OCI-LY1 (cell line): ENCODE measurements around the gene LHX5.

Source experiments
- EZH2 ChIP-seq: fragments of 200-600 bp; sonication (generic), shearing (Covaris generic); IDR thresholded peaks from 2 replicates; pipeline ENCODE4 v1.8.0; 2017; ENCODE audit warnings: borderline replicate concordance, mixed run types, mild to moderate bottlenecking, antibody characterized with exemption, low read length, moderate library complexity, mixed read lengths
- TF ChIP-seq, protein P1 (sequence below): fragments of 200-600 bp; sonication (generic), shearing (Covaris generic); IDR thresholded peaks from 2 replicates; pipeline ENCODE4 v1.5.1; 2017; ENCODE audit warnings: mild to moderate bottlenecking, antibody characterized with exemption, low read length, moderate library complexity, mixed read lengths

DNA sequence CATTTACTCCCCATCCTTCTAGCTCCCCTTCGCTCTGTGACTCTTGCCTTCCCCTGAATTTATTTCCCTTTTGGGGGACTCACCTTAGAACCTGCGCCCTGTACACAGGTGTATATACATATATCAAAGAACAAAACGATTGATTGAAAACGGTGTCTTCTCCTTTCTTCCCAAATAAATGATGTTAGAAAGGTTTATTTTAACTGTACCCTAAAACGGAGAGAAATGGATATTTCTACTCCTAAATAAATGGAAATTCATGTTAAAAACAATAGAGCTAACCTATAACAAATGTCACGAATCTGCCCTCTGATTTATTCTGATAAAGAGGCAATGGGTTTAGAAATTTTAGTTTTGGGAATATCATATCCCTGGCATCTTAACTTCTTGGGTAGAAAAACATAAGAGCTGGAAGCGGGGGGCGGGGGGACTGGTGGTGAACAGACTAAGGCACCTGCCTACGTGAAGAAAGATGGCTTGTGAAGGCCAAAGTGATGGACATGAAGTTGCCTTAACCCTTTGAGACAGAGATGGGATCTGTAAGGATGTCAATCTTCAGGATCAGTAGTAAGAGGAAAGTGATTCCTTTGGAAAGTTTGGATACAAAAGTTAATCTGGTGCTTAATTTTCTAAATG, 8.8 kb upstream of the LHX5 start:
- TF ChIP-seq, protein P1, sequence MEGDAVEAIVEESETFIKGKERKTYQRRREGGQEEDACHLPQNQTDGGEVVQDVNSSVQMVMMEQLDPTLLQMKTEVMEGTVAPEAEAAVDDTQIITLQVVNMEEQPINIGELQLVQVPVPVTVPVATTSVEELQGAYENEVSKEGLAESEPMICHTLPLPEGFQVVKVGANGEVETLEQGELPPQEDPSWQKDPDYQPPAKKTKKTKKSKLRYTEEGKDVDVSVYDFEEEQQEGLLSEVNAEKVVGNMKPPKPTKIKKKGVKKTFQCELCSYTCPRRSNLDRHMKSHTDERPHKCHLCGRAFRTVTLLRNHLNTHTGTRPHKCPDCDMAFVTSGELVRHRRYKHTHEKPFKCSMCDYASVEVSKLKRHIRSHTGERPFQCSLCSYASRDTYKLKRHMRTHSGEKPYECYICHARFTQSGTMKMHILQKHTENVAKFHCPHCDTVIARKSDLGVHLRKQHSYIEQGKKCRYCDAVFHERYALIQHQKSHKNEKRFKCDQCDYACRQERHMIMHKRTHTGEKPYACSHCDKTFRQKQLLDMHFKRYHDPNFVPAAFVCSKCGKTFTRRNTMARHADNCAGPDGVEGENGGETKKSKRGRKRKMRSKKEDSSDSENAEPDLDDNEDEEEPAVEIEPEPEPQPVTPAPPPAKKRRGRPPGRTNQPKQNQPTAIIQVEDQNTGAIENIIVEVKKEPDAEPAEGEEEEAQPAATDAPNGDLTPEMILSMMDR, result no peak
- TF ChIP-seq EZH2, result no peak
